Measurements from ENCODE around the gene C16orf54.
"Not testable (repeated sequence)": the region's sequence is repeated elsewhere in the genome, so short reads cannot be mapped to it uniquely, and the experiment has no call there.

Gene C16orf54

GRCh38 chr16:29740630-29741015, 5.2 kb downstream of the C16orf54 start:
- not testable (repeated sequence) for DNase-seq (ENCODE audit: low spot score); FAIRE-seq

- not testable (repeated sequence) for FAIRE-seq; DNase-seq (ENCODE audit: low spot score)
Measured at GRCh38 chr16:29739927-29740629, 5.7 kb downstream of the C16orf54 start.

GRCh38 chr16:29738514-29738913, 7.3 kb downstream of the C16orf54 start:
- no peak for FAIRE-seq
- DNase-seq (ENCODE audit: low spot score), result no peak

- DNase-seq (ENCODE audit: low spot score) (no peak), FAIRE-seq (no peak)
Measured at GRCh38 chr16:29737713-29738112, 8.1 kb downstream of the C16orf54 start.

GRCh38 chr16:29736764-29737163, 9.0 kb downstream of the C16orf54 start:
- no peak for FAIRE-seq
- no peak for DNase-seq (ENCODE audit: low spot score)

GRCh38 chr16:29736112-29736511, 9.7 kb downstream of the C16orf54 start:
- FAIRE-seq (no peak), DNase-seq (ENCODE audit: low spot score) (no peak)

- DNase-seq (ENCODE audit: low spot score), result no peak
- FAIRE-seq, result no peak
Measured at GRCh38 chr16:29734786-29735185, 11.0 kb downstream of the C16orf54 start.

- not testable (repeated sequence) for DNase-seq (ENCODE audit: low spot score); FAIRE-seq
Measured at GRCh38 chr16:29731768-29732601, 13.8 kb downstream of the C16orf54 start.

- FAIRE-seq (no peak), DNase-seq (ENCODE audit: low spot score) (no peak)
Measured at GRCh38 chr16:29730649-29731048, 15.1 kb downstream of the C16orf54 start.

- no peak for FAIRE-seq
- DNase-seq (ENCODE audit: low spot score), result peak; percentile 51
Measured at GRCh38 chr16:29729116-29729521, 16.7 kb downstream of the C16orf54 start.

GRCh38 chr16:29727452-29727851, 18.3 kb downstream of the C16orf54 start:
- DNase-seq (ENCODE audit: low spot score) (no peak), FAIRE-seq (no peak)

GRCh38 chr16:29726845-29727377, 18.9 kb downstream of the C16orf54 start:
- no peak for DNase-seq (ENCODE audit: low spot score)

GRCh38 chr16:29721167-29721879, 24.5 kb downstream of the C16orf54 start:
- FAIRE-seq, result not testable (repeated sequence)
- DNase-seq (ENCODE audit: low spot score), result peak; percentile 36

More at GRCh38 chr16:29726845-29727377, 18.9 kb downstream of the C16orf54 start:
- no peak for FAIRE-seq

GRCh38 chr16:29720703-29721102, 25.1 kb downstream of the C16orf54 start:
- no peak for FAIRE-seq
- no peak for DNase-seq (ENCODE audit: low spot score)

- no peak for DNase-seq (ENCODE audit: low spot score)
- FAIRE-seq, result no peak
Measured at GRCh38 chr16:29719063-29719462, 26.7 kb downstream of the C16orf54 start.

GRCh38 chr16:29717113-29717512, 28.7 kb downstream of the C16orf54 start:
- no peak for DNase-seq (ENCODE audit: low spot score)

GRCh38 chr16:29714972-29715371, 30.8 kb downstream of the C16orf54 start:
- DNase-seq (ENCODE audit: low spot score) (no peak), FAIRE-seq (no peak)

More at GRCh38 chr16:29717113-29717512, 28.7 kb downstream of the C16orf54 start:
- FAIRE-seq, result no peak

- no peak for FAIRE-seq
Measured at GRCh38 chr16:29714396-29714795, 31.4 kb downstream of the C16orf54 start.

GRCh38 chr16:29712809-29713208, 33.0 kb downstream of the C16orf54 start:
- no peak for FAIRE-seq
- DNase-seq (ENCODE audit: low spot score), result no peak

More at GRCh38 chr16:29714396-29714795, 31.4 kb downstream of the C16orf54 start:
- no peak for DNase-seq (ENCODE audit: low spot score)

- DNase-seq (ENCODE audit: low spot score) (peak; percentile 50), FAIRE-seq (no peak)
Measured at GRCh38 chr16:29710227-29711219, 35.3 kb downstream of the C16orf54 start.

All from urothelium cell line (cell line).